HK-2 (cell line): Measurements from ENCODE around the gene TLR4.

Source experiments
- DNase-seq: peaks from one replicate; pipeline ENCODE4 v3.0.0-alpha.2; 2018; ENCODE audit not compliant: unreplicated experiment

Gene TLR4

DNA sequence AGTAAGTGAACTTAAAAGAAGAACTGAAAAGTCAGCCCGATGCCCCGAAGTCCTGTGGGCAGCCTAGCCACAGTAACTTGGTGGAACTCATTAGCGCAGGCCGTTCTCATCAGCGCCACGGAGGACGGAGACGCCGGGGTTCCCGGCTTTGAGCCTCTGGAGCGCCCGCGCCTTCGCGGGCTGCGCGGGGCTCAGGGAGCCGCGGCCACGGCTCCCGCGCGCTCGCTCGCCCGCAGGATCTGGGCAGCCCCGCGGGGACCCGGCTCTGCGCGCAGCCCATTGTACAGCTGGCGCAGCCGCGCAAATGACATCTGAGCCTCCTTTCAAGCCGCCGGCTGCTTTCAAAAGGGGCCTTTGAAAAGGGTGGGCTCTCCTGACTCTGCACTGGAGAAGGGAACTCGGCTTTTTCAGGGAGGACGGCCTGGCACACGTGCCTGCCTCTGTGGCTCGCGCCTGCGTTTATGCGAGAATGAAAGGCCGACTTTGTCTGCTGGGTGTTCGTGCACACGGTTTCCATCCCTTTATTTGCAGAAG is 40.7 kb downstream of the TLR4 start:
- DNase-seq = no peak

DNA sequence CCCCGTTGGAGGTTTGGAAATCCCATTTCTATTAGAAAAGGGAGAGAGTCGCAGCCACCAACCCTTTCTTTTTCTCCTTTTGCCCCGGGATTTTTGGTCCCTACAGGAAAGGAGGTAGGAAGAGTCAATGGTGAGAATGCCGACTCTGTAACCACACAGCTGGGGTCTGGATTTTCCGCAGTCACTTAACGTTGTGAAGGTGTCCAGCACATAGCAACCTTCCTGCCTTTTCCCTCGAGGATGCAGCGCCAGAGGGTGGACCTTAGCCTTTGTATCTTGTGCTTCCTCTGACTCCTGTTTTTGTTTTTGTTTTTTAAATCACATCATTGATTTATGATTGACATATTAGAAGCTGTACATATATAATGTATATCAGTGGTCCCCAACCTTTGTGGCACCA is 41.4 kb downstream of the TLR4 start:
- DNase-seq = no peak

DNA sequence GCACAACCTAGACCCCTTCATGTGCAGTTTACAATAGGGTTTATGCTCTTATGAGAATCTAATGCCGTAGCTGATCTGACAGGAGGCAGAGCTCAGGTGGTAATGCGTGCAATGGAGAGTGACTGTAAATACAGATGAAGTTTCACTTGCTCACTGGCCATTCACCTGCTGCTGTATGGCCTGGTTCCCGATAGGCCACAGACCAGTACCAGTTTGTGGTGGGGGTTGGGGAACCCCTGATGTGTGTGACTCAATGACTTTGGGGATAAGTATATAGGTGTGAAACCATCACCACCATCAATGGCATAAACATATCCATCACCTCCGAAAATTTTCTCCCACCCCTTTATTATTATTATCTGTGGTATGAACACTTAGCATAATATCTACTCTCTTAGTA is 42.1 kb downstream of the TLR4 start:
- no peak for DNase-seq

DNA sequence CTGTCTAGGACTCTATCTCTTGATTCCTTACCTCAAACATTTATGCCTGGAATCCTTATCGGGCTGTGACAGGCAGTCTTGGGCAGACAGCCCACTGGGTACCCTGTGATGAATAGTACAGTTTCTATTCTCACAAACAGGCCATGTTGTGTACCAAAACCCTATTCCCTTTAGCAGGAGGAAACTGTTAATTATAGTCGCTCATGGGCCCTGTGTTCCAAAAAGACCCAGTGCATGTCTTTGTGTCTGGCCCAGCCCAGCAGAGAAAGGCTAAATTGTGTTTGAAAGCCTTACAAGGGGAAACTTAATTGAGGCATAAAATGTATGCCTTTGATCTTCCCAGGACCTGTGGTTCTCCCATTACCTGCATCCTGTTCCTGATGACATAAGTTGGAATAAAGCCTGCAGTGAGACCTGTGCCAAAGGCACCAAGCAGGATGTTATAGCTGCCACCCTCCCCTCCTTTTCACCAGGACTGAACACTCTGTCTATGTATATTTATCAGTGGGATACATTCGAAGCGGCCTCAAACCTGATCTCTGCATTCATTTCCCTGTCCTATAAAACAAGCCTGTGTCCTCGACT is 43.3 kb downstream of the TLR4 start:
- no peak for DNase-seq

DNA sequence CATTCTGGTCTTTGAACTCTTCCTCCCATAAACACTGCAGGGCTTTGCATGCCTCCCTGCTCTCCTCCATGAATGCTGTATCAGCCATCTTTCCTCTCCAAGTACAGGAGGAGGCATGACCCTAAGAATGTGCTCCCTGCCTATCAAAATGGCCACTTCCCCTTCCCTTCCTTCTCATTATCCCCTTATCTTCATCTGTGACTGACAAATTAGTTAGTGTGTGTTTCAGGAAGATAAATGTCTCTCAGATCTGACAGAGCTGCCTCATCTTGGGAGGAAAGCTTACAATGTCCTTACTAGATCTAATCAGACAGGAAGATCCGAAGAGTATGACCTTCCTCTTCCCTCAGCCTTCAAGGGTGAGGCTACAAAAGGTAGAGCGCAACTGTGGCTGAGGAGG is 46.2 kb downstream of the TLR4 start:
- no peak for DNase-seq

DNA sequence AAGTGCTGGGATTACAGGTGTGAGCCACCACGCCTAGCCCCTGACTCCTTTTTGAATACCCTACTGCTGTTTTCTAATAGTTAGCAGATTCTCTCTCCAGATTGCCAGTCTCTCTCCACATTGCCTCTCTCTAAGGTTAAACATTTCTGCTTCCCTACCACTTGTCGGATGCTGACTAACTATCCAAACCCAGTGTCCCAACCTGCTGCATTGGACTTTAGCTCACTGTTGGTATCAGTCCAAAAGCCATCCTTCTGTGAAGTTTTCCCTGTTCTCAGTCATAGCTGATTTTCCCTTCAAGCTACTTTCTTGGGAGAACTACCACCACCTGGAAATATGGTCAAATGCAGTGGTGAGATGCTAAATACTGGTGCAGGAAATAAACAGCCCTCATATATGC is 48.7 kb downstream of the TLR4 start:
- DNase-seq = no peak

DNA sequence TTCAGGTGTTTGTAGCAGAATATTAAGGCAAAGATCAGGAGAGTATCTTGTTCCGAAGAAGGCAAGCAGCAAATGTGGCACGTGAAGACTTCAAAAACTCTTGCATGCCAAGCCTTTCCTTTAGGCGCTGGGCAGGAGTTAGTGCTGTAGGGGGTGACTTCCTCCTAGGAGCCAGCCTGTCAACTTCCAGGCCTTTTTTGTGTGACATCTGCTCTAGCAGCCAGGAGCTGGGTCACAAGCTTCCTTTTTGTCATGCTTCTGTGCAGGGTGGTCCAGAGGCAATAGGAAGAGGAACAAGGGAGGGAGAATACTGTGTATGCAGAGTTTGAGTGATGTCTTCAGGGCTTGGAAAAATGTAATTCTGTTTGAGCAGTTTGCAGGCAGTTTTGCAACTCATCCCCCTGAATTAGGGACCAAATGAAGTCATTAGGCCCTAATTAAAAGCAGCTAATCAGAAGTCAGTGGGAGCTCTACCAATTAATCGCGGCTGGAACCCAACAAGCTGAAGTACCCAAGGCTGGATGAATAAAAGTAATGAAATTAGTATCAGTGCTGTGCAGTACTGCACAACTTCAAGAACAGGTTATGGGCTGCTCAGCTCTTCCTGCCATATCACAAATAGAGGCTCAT is 53.5 kb downstream of the TLR4 start:
- DNase-seq = no peak

DNA sequence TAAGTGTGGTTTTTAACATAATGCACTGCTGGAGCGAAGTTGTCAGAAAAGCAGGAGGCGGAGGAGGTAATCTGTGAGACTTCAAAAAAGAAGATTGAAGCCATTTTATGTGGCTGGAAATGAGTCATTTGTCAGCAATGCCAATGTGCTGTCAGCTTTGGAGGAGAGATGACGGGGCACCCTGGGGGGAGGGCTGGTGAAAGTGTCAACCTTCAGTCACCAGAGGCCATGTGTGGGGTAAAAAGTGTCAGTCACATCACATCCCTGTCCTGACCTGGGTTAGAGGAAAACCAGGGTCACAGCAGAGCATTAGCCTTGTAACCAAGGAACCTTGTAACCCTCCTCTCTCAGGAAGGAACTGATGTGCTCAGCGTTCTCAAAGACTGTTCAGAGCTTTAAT is 59.1 kb downstream of the TLR4 start:
- peak; percentile 25 for DNase-seq

DNA sequence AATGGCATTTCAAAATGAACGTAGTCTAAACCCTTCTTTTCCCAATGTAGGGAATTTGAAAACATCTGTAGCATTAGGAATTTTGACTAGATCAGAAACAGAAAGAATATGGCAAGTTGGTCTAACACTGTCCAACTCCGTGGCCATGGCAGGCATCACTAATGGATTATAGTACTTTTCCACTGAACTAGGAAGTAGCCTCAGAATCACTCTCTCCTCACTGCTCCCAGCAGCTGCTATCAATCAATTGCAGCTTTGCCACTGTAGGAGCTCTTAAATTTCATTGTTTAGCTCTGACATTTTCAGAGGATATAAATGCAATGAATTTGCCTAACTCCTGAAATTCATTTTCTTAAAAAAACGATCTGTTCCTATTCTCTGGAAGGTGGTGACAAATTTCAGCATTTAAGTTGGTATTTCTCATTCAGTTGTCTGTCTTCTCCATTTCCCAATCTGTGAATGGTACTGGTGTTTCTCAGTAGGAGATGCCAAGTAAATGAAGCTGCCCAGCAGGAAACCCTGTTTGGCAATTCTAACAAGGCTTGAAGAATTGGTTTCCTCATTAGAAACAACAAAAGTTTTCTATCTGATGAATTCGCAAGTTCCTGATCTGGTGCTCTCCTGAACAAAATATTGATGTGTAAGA is 64.7 kb downstream of the TLR4 start:
- DNase-seq = no peak

DNA sequence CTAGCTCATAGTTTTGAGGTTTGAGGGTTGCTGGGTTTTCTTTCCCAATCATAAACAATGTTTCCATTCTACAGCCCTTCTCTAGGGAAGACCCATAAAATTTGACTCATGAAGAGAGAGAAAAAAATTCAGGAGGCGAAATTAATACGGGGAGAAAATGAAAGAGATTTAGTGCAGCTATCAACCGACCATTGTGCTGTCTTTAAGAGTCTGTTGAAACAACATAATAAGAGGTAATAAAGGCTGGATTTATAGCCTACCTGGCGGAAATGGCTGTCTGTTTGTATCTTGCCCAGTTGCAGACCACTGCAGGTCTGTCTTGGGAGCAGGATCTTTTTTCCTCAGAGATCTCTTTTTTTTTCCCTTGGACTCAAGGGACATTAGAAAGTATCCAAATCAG is 66.9 kb downstream of the TLR4 start:
- no peak for DNase-seq

DNA sequence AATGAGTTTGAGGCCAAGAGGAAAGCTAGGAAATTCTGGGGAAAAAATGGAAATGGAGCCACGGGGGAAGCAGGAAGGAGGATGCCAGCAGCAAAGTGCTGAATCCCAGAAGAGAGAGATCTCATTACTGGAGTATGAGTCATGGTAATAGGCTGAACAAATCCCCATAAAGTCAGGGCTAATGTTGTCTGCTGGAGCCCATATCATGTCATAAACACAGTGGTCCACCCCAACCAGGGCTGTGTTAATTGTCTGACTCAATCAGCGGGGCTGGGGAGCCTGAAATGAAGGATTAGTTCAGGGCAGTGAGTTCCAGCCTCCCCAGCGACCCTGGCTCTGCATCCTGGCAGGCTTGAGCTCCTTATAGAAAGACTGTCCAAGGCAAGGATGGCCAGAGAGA is 68.8 kb downstream of the TLR4 start:
- peak; percentile 7 for DNase-seq
